LNCAP (cell line): Measurements from ENCODE around the gene RPL13A.

Experiments
- TF ChIP-seq, protein P1 (sequence below): fragments of 450-650 bp; IDR thresholded peaks from 2 replicates; pipeline ENCODE4 v1.5.1; 2017; ENCODE audit warnings: mild to moderate bottlenecking

The RPL13A gene

GRCh38 chr19:49472936-49473335, 14.5 kb upstream of the RPL13A start:
- TF ChIP-seq, protein P1, sequence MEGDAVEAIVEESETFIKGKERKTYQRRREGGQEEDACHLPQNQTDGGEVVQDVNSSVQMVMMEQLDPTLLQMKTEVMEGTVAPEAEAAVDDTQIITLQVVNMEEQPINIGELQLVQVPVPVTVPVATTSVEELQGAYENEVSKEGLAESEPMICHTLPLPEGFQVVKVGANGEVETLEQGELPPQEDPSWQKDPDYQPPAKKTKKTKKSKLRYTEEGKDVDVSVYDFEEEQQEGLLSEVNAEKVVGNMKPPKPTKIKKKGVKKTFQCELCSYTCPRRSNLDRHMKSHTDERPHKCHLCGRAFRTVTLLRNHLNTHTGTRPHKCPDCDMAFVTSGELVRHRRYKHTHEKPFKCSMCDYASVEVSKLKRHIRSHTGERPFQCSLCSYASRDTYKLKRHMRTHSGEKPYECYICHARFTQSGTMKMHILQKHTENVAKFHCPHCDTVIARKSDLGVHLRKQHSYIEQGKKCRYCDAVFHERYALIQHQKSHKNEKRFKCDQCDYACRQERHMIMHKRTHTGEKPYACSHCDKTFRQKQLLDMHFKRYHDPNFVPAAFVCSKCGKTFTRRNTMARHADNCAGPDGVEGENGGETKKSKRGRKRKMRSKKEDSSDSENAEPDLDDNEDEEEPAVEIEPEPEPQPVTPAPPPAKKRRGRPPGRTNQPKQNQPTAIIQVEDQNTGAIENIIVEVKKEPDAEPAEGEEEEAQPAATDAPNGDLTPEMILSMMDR = no peak

DNA sequence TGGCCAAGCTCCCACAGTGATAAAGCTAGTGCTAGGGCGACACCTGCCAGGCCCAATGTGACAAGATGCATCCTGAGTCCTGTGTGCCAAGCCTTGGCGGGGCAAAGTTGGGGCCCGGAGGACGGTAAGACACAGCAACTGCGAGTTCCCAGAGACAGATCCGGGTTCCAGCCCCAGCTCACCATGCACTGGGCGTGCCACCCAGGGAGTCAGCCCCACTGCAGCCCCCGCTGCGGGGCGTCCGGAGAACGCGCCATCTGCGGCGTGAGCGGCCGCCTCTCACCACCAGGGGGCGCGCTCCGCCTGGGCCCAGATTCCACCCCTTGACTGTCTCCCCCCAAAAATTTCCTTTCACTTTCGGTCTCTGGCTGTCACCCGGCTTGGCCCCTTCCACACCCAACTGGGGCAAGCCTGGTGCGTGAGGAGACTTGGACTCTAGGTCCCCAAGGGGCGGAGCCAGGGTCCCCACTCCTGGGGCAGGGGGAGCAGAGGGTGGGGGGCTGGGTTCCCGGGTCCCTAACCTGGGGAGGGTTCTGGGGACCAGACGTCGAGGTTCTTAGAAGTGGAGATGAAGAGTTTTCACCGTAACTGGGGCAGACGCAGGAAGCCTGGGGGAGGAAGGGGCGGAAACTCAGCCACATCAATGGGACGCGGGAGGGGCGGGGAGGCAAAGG, 13.4 kb upstream of the RPL13A start, which contains the start of gene FLT3LG:
FLT3LG (plus strand) TSS at position 348 of the 674 bp plus-strand sequence. CDS start 425 bp downstream, outside the sequence.
- TF ChIP-seq, protein P1 = peak; percentile 100

DNA sequence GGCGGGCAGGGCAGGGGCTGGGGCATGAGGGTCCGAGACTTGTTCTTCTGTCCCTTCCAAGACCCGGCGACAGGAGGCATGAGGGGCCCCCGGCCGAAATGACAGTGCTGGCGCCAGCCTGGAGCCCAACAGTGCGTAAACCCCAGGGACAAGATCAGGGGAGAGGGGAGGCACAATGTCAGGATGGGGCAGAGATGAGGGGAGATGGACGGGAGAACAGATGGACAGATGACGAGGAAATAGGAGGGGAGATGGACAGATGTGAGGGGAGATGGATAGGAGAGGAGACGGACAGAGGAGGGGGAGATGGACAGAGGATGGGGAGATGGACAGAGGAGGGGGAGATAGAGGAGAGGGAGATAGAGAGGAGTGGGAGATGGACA, 12.9 kb upstream of the RPL13A start:
- TF ChIP-seq, protein P1 = no peak

DNA sequence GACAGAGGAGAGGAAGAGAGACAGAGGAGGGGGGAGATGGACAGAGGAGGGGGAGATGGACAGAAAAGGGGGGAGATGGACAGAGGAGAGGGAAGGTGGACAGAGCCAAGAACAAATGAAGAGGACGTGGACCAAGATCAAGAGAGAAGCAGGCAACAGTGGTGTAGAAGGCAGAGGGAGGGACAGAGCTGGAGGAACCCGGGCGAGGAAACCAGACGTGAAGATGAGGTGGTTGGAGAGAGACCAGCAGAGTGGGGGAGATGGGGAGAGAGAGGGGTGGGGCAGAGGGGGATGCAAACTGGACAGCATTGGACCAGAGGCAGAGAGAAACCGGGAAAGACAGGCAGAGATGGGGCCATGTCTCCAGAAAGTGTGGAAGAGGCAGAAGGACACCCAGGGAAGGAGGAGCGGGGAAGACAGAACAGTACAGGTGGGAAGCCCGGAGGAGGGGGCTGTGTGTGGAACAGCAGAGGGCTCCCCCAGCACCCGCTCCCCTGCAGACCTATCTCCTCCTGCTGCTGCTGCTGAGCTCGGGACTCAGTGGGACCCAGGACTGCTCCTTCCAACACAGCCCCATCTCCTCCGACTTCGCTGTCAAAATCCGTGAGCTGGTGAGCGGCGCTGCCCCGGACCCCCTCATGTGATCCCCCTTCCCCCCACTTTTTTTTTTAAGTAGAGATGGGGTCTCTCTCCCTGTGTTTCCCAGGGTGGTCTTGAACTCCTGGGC, 12.1 kb upstream of the RPL13A start:
- TF ChIP-seq, protein P1 = no peak

DNA sequence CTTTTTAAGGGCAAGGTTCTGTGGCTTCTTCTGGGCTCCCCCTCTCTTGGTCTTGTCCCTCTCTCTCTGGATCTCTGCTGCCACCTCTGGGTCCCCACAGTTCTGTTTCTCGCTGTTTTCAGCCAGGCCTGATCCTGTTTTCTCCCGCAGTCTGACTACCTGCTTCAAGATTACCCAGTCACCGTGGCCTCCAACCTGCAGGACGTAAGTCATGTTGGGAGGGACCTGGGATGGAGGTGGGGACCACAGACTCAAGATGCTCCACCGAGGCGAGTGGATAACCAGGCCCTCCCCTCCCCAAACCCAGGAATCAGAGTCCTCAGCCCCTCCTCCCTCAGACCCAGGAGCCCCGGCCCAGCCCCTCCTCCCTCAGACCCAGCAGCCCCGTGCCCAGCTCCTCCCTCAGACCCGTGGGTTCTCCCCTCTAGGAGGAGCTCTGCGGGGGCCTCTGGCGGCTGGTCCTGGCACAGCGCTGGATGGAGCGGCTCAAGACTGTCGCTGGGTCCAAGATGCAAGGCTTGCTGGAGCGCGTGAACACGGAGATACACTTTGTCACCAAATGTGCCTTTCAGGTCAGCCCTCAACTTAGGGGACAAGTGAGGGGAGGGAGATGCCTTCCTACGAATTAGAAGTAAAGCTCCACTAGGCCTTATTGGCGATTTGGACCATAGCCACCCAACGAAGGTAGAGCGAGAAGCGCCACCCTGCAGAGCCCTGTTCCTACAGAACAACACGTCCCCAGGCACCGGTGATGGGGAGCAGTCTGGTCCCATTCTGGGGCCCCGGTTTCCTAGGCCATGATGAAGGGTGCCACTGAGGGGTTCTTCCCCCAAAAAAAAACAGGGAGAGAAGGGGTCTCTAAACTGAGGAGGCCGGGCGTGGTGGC, 11.2 kb upstream of the RPL13A start:
- TF ChIP-seq, protein P1 = peak; percentile 24; the same call in 1 of the 2 replicates

GRCh38 chr19:49479975-49480628, 7.3 kb upstream of the RPL13A start:
- TF ChIP-seq, protein P1 = no peak
